Activated CD8-positive, alpha-beta T cell treated with anti-CD3 and anti-CD28 coated beads for 36 hours (primary cell): Measurements from ENCODE around the gene URM1. TPM values are rescaled to one million over a fixed set of nuclear protein-coding genes. Genes with fewer than 3 reads are reported as not detected.

Experiments used
- ATAC-seq: fragments of 200-7000 bp; cut with Tn5 transposase; one replicate; pipeline ENCODE4 v1.10.0; 2021; ENCODE audit warnings: mild to moderate bottlenecking, moderate library complexity
- CTCF ChIA-PET: fragments of 350-600 bp; sonication (Branson Sonifier 250); formaldehyde crosslinking; loops from one replicate; lab custom pipeline; 2021; ENCODE audit warnings: antibody characterized with exemption; lab: Charles Lee
- POLR2A ChIA-PET: fragments of 350-600 bp; sonication (Branson Sonifier 250); formaldehyde crosslinking; loops from one replicate; lab custom pipeline; 2021; ENCODE audit warnings: antibody characterized with exemption; lab: Charles Lee
- DNase-seq: peaks from one replicate; pipeline ENCODE4 v3.0.0-alpha.2; 2020
- H3K27ac Mint-ChIP-seq: one replicate; pipeline ENCODE4 v1.8.0; 2021; ENCODE audit warnings: mild to moderate bottlenecking, mixed read lengths
- H3K27me3 Mint-ChIP-seq: one replicate; pipeline ENCODE4 v1.8.0; 2021; ENCODE audit warnings: mixed read lengths
- H3K36me3 Mint-ChIP-seq: one replicate; pipeline ENCODE4 v1.8.0; 2021; ENCODE audit warnings: low read depth, mixed read lengths
- H3K4me1 Mint-ChIP-seq: one replicate; pipeline ENCODE4 v1.8.0; 2021; ENCODE audit warnings: low read depth, mixed read lengths
- H3K4me3 Mint-ChIP-seq: one replicate; pipeline ENCODE4 v1.8.0; 2021; ENCODE audit warnings: mild to moderate bottlenecking, moderate library complexity, mixed read lengths
- H3K9me3 Mint-ChIP-seq: one replicate; pipeline ENCODE4 v1.8.0; 2021; ENCODE audit warnings: mixed read lengths
- intact Hi-C: fragments of 100-400 bp; cut with micrococcal nuclease; formaldehyde crosslinking; loops from one replicate; pipeline ENCODE4 v1.10.0; 2022
- total RNA-seq, 2 experiments: library from RNA; stranded (reverse); gene quantifications; one replicate each; pipeline ENCODE4 v1.2.3, GENCODE V29; 2021
- TF ChIP-seq, protein P1 (sequence below): fragments of 200-600 bp; IDR thresholded peaks from one replicate; pipeline ENCODE4 v1.8.0; 2022; ENCODE audit warnings: antibody characterized with exemption, mild to moderate bottlenecking

Gene URM1
- total RNA-seq, 2 experiments from 2014 or later = 56.3 to 60.2 TPM

DNA sequence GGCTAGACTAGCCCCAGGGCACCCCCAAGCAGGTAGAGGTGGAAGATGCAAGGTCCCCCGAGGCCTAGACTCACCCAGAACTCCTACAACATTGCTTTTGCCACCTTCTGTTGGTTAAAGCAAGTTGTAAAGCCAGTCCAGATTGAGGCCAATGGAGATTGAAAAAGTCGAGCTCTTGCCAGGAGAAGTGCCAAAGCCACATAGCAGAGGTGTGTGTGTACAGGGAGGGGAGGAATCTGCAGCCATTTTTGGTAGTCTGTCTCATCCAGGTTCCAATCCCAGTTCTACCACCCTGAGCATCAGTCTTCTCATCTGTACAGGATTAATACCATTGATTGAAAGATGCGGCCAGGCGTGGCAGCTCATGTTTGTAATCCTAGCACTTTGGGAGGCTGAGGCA lies 12.3 kb upstream of the URM1 start:
- POLR2A ChIA-PET = no interaction called here
- intact Hi-C loops = no loop called here
- no peaks in the 10 kb centered on the region for H3K36me3 Mint-ChIP-seq
- no peak overlapping the region for H3K27ac Mint-ChIP-seq
- H3K27me3 Mint-ChIP-seq = no peaks in the 10 kb centered on the region
- H3K9me3 Mint-ChIP-seq = no peaks in the 10 kb centered on the region
- no peak overlapping the region for H3K4me3 Mint-ChIP-seq
- CTCF ChIA-PET = no interaction called here
- peaks cover 10% of the 10 kb centered on the region for H3K4me1 Mint-ChIP-seq
- no peak for DNase-seq
- no peak for ATAC-seq
- TF ChIP-seq, protein P1, sequence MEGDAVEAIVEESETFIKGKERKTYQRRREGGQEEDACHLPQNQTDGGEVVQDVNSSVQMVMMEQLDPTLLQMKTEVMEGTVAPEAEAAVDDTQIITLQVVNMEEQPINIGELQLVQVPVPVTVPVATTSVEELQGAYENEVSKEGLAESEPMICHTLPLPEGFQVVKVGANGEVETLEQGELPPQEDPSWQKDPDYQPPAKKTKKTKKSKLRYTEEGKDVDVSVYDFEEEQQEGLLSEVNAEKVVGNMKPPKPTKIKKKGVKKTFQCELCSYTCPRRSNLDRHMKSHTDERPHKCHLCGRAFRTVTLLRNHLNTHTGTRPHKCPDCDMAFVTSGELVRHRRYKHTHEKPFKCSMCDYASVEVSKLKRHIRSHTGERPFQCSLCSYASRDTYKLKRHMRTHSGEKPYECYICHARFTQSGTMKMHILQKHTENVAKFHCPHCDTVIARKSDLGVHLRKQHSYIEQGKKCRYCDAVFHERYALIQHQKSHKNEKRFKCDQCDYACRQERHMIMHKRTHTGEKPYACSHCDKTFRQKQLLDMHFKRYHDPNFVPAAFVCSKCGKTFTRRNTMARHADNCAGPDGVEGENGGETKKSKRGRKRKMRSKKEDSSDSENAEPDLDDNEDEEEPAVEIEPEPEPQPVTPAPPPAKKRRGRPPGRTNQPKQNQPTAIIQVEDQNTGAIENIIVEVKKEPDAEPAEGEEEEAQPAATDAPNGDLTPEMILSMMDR = no peak

DNA sequence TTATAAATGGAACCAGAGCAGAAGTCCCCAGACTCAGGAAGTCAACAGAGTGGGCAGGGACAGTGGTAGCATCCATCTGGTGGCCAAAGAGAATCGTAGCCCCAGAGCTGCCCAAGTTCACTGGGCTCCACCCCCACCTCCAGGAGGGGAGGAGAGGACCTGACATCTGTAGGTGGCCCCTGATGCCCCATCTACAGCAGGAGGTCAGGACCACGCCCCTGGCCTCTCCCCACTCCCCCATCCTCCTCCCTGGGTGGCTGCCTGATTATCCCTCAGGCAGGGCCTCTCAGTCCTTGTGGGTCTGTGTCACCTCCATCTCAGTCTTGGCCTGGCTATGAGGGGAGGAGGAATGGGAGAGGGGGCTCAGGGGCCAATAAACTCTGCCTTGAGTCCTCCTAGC lies 10.3 kb upstream of the URM1 start:
- DNase-seq (no peak), ATAC-seq (no peak)
- Mint-ChIP-seq H3K36me3 (no peaks in the 10 kb centered on the region), H3K27ac (no peak overlapping the region), H3K4me3 (no peak overlapping the region), H3K4me1 (peaks cover 22% of the 10 kb centered on the region), H3K27me3 (peaks cover 1% of the 10 kb centered on the region), H3K9me3 (no peaks in the 10 kb centered on the region)
- TF ChIP-seq, protein P1 = no peak
- ChIA-PET POLR2A (no interaction called here), CTCF (interaction anchor here (1.3 to 3.9 kb wide), 6 partner anchors 11 to 157 kb away, joined by 3 to 38 read pairs (median 8); partner anchors contain the start of genes CERCAM, DNM1 and URM1)
- intact Hi-C loops = loop anchor here (5.0 kb wide), 1 partner anchor 51 kb away; no protein-coding TSS in a partner anchor

DNA sequence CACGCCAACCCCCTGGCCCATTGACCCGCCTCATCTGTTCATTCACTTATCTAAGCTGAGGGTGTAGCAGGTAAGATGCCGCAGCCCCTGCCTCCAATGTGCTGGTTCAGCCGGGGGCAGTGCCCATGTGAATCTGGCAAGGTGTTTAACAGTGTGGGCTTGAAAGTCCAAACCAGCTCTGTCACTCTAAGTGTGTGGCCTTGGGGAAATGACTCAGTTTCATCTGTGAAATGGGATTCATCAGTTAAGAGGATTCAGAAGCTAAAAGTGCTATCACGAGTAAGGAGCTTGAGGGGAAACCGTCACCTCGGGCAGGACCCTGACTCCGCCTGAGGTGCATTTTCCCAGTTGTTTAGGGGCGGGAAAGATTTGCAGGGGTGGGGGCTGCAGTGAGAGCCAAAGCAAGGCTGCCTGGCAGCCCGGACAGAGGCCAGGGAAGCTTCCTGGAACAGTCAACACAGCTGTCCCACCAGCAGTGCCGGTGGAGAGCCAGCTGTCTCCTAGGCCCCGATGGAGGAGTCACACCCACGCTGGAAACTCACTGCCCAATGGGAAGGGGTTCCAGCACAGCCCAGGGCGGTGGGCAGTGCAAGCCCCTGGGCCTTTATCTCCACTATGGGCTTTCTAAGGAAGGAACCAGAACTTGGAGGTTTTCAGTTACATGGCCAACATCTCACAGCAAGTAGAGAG lies 9.7 kb upstream of the URM1 start:
- ChIA-PET CTCF (interaction anchor here (1.1 to 3.9 kb wide), 25 partner anchors 8 to 208 kb away, joined by 3 to 60 read pairs (median 5); partner anchors contain the start of genes CERCAM, DNM1 and URM1), POLR2A (interaction anchor here (0.8 to 1.8 kb wide), 4 partner anchors 10 to 50 kb away, joined by 3 to 12 read pairs (median 4); partner anchors contain the start of gene URM1)
- ATAC-seq (peak; percentile 5), DNase-seq (no peak)
- peaks cover 1% of the 10 kb centered on the region for H3K27me3 Mint-ChIP-seq
- H3K4me3 Mint-ChIP-seq = peak overlapping the region; percentile 67
- TF ChIP-seq, protein P1 = no peak
- peak overlapping the region; percentile 77 for H3K27ac Mint-ChIP-seq
- intact Hi-C loops = loop anchor here (5.0 kb wide), 1 partner anchor 51 kb away; no protein-coding TSS in a partner anchor
- H3K36me3 Mint-ChIP-seq = no peaks in the 10 kb centered on the region
- H3K4me1 Mint-ChIP-seq = peaks cover 22% of the 10 kb centered on the region
- no peaks in the 10 kb centered on the region for H3K9me3 Mint-ChIP-seq

DNA sequence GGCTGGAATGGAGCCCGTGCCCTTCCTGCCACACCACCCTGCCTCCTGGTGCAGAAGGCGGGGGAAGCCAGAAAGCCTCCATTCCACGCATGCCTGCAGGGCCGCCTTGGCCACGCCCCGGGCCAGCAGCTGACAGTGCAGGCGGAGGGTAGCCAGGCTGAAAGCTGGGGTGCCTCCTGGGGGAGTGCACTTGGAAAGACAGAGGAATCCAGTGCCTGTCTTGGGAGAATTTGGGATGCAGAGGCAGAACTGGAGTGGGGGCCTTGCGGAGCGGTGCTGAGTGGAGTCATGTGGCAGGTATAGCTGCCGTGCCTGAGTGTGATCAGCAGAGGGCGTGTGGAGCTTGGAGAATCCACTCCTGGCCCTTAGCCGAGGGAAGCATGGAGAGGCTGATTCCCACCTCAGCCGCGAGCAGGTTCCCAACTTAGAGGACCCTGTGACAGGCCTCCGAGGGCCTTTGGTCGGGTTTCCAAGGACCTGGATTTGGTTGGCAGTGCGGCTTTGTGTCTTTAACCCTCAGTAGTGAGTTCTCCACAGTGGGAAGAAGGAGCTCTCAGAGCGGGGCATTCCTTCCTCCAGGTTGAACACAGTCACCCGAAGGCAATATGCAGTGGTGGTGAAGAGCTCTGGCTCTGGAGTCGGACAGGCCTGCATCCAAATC lies 9.1 kb upstream of the URM1 start:
- intact Hi-C loops = loop anchor here (5.0 kb wide), 1 partner anchor 50 kb away; no protein-coding TSS in a partner anchor
- H3K4me3 Mint-ChIP-seq = peak overlapping the region; percentile 67
- ATAC-seq (peak; percentile 91), DNase-seq (peak; percentile 83)
- H3K27ac Mint-ChIP-seq = peak overlapping the region; percentile 77
- CTCF ChIA-PET = interaction anchor here (0.6 to 3.9 kb wide), 37 partner anchors 9 to 539 kb away, joined by 3 to 60 read pairs (median 4); partner anchors contain the start of genes CERCAM, DNM1, GOLGA2 and SWI5
- H3K4me1 Mint-ChIP-seq = peaks cover 22% of the 10 kb centered on the region
- TF ChIP-seq, protein P1 = peak; percentile 96
- no peaks in the 10 kb centered on the region for H3K36me3 Mint-ChIP-seq
- POLR2A ChIA-PET = interaction anchor here (0.6 to 1.8 kb wide), 6 partner anchors 9 to 100 kb away, joined by 3 to 12 read pairs (median 4); partner anchors contain the start of gene URM1
- no peaks in the 10 kb centered on the region for H3K9me3 Mint-ChIP-seq
- H3K27me3 Mint-ChIP-seq = peaks cover 1% of the 10 kb centered on the region
